ENCODE data around the gene AP5Z1.

- TF ChIP-seq CTCF (conservative IDR thresholded peaks at IDR 0.05 in 1 of 2, IDR thresholded peaks at IDR 0.05 in 1 of 2; ENCODE audit: extremely low read depth in 1 of 2, insufficient read depth in 1 of 2, low read depth in 1 of 2, low read length in 2 of 2) (no peak), EZH2 (IDR thresholded peaks at IDR 0.05; ENCODE audit: borderline replicate concordance, low read length) (no peak)
These were observed 6.5 kb upstream of the AP5Z1 start for GRCh38 chr7:4768597-4769569.
